ENCODE data around the gene LMO4. TPM values are rescaled to one million over a fixed set of nuclear protein-coding genes. Genes with fewer than 3 reads are reported as not detected.

LMO4 gene
- total RNA-seq, 1 donor from 2014 or later = 91.4 TPM

DNA sequence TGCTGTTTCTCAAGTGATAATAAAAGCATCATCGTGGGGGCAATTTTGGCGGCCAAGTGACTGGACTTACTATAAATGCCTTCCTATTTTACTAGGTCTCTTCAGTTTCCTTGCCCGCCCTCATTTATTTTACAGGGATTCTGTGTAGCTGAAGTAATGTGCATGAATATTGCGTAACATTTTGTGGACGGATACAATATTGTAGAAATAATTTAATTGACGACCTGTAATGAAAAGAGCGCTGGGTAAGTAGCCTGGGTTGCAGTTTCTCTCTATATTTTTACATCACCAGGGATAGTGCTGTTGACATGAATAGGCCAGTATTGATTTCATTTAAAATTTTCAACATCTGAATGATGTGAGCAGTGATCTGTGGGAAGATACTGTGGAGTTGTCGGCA lies 28.1 kb upstream of the LMO4 start:
- TF ChIP-seq, protein P1, sequence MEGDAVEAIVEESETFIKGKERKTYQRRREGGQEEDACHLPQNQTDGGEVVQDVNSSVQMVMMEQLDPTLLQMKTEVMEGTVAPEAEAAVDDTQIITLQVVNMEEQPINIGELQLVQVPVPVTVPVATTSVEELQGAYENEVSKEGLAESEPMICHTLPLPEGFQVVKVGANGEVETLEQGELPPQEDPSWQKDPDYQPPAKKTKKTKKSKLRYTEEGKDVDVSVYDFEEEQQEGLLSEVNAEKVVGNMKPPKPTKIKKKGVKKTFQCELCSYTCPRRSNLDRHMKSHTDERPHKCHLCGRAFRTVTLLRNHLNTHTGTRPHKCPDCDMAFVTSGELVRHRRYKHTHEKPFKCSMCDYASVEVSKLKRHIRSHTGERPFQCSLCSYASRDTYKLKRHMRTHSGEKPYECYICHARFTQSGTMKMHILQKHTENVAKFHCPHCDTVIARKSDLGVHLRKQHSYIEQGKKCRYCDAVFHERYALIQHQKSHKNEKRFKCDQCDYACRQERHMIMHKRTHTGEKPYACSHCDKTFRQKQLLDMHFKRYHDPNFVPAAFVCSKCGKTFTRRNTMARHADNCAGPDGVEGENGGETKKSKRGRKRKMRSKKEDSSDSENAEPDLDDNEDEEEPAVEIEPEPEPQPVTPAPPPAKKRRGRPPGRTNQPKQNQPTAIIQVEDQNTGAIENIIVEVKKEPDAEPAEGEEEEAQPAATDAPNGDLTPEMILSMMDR (conservative IDR thresholded peaks at IDR 0.05) = no peak
- Mint-ChIP-seq H3K36me3 (ENCODE audit: low read depth) (no peaks in the 10 kb centered on the region), H3K27ac (ENCODE audit: unreplicated experiment) (no peak overlapping the region), H3K4me1 (peaks cover 9% of the 10 kb centered on the region), H3K27me3 (ENCODE audit: low read depth) (no peaks in the 10 kb centered on the region), H3K4me3 (no peak overlapping the region), H3K9me3 (peaks cover 3% of the 10 kb centered on the region)
- DNase-seq (ENCODE audit: low read depth, low spot score) = no peak

DNA sequence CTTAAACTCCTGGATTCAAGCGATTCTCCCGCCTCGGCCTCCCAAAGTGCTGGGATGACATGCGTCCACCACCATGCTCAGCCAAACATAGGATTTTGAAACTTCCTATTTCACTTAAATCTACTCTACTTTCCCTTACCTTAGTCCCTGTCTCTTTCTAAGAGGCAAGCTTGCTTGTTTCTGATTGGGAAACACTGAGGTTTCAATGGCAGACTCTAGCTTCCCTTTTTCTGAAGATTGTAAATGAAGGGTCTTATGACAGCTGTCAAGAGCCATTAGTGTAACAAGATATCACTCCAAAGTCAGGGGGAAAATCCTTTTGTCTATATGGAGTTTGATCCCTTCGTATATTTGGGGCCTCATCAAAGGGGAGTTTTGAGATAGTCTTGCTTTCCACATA lies 23.5 kb upstream of the LMO4 start:
- Mint-ChIP-seq H3K4me3 (no peak overlapping the region), H3K27me3 (ENCODE audit: low read depth) (no peaks in the 10 kb centered on the region), H3K27ac (ENCODE audit: unreplicated experiment) (peak overlapping the region; percentile 12), H3K36me3 (ENCODE audit: low read depth) (no peaks in the 10 kb centered on the region), H3K4me1 (peaks cover 14% of the 10 kb centered on the region), H3K9me3 (peaks cover 3% of the 10 kb centered on the region)
- TF ChIP-seq, protein P1 (conservative IDR thresholded peaks at IDR 0.05) = no peak
- no peak for DNase-seq (ENCODE audit: low read depth, low spot score)

DNA sequence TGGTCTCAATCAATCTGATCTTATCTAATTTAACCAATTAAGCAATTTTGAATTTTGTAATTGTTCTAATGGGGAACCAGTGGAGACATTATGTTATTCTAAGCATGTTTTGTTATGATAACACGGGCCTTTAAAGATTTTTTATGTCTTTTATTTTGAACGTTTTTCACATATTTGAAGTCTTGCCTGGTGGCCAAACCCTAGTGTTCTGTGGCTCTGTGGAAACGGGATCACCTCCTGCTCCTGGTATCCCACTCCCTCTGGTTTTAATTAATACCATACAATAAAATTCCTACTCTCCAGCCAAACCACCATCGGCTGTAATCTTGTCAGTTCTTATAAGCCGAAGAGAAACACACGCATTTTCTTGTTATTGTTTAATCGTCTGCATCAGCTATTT lies 22.9 kb upstream of the LMO4 start:
- Mint-ChIP-seq H3K9me3 (peaks cover 3% of the 10 kb centered on the region), H3K36me3 (ENCODE audit: low read depth) (no peaks in the 10 kb centered on the region), H3K27me3 (ENCODE audit: low read depth) (no peaks in the 10 kb centered on the region), H3K27ac (ENCODE audit: unreplicated experiment) (no peak overlapping the region), H3K4me1 (peaks cover 20% of the 10 kb centered on the region), H3K4me3 (no peak overlapping the region)
- no peak for DNase-seq (ENCODE audit: low read depth, low spot score)
- TF ChIP-seq, protein P1 (conservative IDR thresholded peaks at IDR 0.05) = no peak

DNA sequence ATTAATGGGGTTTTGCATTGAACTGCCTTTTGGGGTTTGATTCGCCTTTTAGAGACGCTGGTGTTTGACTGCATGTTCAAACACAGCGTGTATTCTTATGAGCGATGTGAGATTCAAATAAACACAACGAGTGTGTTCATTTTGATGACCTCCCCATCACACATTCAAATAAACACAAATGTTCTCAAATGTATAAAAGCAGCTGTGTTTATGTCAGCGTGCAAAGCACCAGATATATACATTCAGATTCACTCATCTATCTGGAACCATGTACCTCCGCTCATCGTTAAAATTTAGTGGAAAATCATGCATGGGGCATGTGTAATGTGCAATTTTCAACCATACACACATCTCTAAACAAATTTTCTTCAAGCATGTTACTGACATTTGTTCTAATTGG lies 21.4 kb upstream of the LMO4 start:
- H3K36me3 Mint-ChIP-seq (ENCODE audit: low read depth) = no peaks in the 10 kb centered on the region
- no peak for DNase-seq (ENCODE audit: low read depth, low spot score)
- H3K4me1 Mint-ChIP-seq = peaks cover 30% of the 10 kb centered on the region
- H3K27me3 Mint-ChIP-seq (ENCODE audit: low read depth) = no peaks in the 10 kb centered on the region
- TF ChIP-seq, protein P1 (conservative IDR thresholded peaks at IDR 0.05) = no peak
- no peaks in the 10 kb centered on the region for H3K9me3 Mint-ChIP-seq
- H3K4me3 Mint-ChIP-seq = no peak overlapping the region
- H3K27ac Mint-ChIP-seq (ENCODE audit: unreplicated experiment) = no peak overlapping the region

DNA sequence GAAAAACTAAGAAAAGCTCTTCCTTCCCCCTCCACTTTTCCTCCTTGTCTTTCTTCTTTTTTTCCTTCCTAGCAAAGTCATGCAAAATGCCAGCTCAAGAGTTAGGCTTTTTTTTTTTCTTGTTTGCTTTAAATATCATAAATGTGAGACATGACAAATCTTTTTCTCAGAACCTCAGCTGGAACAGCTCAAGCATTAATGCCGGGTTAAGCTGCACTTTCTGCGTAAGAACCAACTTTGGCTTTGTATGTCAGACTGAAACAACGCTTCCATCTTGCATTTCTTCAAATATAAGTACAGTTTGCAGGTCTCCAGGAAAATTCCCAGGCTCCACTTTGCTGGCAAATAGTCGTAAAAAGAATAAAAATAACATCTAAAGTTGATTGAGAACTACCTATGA lies 20.7 kb upstream of the LMO4 start:
- no peaks in the 10 kb centered on the region for H3K36me3 Mint-ChIP-seq (ENCODE audit: low read depth)
- no peak overlapping the region for H3K4me3 Mint-ChIP-seq
- H3K27me3 Mint-ChIP-seq (ENCODE audit: low read depth) = no peaks in the 10 kb centered on the region
- H3K27ac Mint-ChIP-seq (ENCODE audit: unreplicated experiment) = no peak overlapping the region
- H3K9me3 Mint-ChIP-seq = no peaks in the 10 kb centered on the region
- TF ChIP-seq, protein P1 (conservative IDR thresholded peaks at IDR 0.05) = no peak
- peaks cover 30% of the 10 kb centered on the region for H3K4me1 Mint-ChIP-seq
- DNase-seq (ENCODE audit: low read depth, low spot score) = no peak

DNA sequence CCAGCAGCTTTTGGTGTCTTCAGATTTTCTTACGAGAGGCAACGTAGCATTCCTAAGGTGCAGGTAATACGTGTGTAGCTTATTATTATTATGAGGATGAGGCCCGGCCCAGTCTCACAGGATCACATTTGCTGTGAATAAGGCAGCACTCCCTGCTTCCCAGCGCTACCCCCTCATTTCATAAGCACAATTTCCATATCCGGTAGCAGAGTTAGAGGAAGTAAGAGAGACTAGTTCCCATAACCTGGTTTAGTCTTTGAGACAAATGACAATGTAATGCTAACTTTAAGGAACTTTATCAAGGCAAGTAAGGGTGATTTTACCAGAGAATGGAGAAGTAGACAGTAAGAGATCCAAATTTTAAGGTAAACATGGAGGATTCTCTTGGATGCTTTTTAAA lies 14.6 kb upstream of the LMO4 start:
- peaks cover 21% of the 10 kb centered on the region for H3K4me1 Mint-ChIP-seq
- no peaks in the 10 kb centered on the region for H3K36me3 Mint-ChIP-seq (ENCODE audit: low read depth)
- H3K9me3 Mint-ChIP-seq = no peaks in the 10 kb centered on the region
- TF ChIP-seq, protein P1 (conservative IDR thresholded peaks at IDR 0.05) = no peak
- DNase-seq (ENCODE audit: low read depth, low spot score) = no peak
- no peaks in the 10 kb centered on the region for H3K27me3 Mint-ChIP-seq (ENCODE audit: low read depth)
- H3K27ac Mint-ChIP-seq (ENCODE audit: unreplicated experiment) = no peak overlapping the region
- H3K4me3 Mint-ChIP-seq = no peak overlapping the region
